Measurements from ENCODE around the gene GDPD3. TPM values are rescaled to one million over a fixed set of nuclear protein-coding genes. Genes with fewer than 3 reads are reported as not detected.
A peak's percentile ranks its signal among the peaks of the same experiment; 100 is the strongest.

The GDPD3 gene
- total and polyA plus RNA-seq, 2 of the 13 experiments (the other 11 are each of a cell fraction or from before 2014, with no cell fraction given): 18.7 to 20.6 TPM

GRCh38 chr16:30091474-30092372 is 21.6 kb downstream of the GDPD3 start, which contains the start of gene TBX6 (continued):
- TF ChIP-seq CENPBD1 (CRISPR knock-in tag; IDR thresholded peaks at IDR 0.05; ENCODE audit: borderline replicate concordance, low read depth) (no peak), SMARCE1 (IDR thresholded peaks at IDR 0.05; ENCODE audit: borderline replicate concordance) (no peak), DMTF1 (CRISPR knock-in tag; IDR thresholded peaks at IDR 0.05) (no peak), DZIP1 (CRISPR knock-in tag; IDR thresholded peaks at IDR 0.05) (no peak), ZNF788 (CRISPR knock-in tag; IDR thresholded peaks at IDR 0.05; ENCODE audit: borderline replicate concordance) (no peak; the same call in 1 of the 2 replicates), ZNF619 (CRISPR knock-in tag; IDR thresholded peaks at IDR 0.05) (no peak), ZNF879 (CRISPR knock-in tag; IDR thresholded peaks at IDR 0.05) (no peak), FOXA1 (IDR thresholded peaks at IDR 0.05) (no peak), FOXA1 (CRISPR knock-in tag; IDR thresholded peaks at IDR 0.05) (peak; percentile 48), ZNF333 (CRISPR knock-in tag; IDR thresholded peaks at IDR 0.05; ENCODE audit: borderline replicate concordance) (no peak), ZNF713 (CRISPR knock-in tag; IDR thresholded peaks at IDR 0.05) (no peak; the same call in 1 of the 2 replicates), GFI1 (CRISPR knock-in tag; IDR thresholded peaks at IDR 0.05; ENCODE audit: borderline replicate concordance) (0 out of 2 replicates have a peak, but pooled peaks have one; percentile 77), ZSCAN20 (CRISPR knock-in tag; IDR thresholded peaks at IDR 0.05; ENCODE audit: borderline replicate concordance) (peak; percentile 71), ARNTL (CRISPR knock-in tag; IDR thresholded peaks at IDR 0.05) (no peak; the same call in 1 of the 2 replicates), BRCA1 (CRISPR knock-in tag; IDR thresholded peaks at IDR 0.05) (peak; percentile 75), NPAS2 (CRISPR knock-in tag; IDR thresholded peaks at IDR 0.05; ENCODE audit: borderline replicate concordance) (0 out of 2 replicates have a peak, but pooled peaks have one; percentile 68), HNF4A (CRISPR knock-in tag; IDR thresholded peaks at IDR 0.05) (no peak; the same call in 1 of the 2 replicates), BCL6 (CRISPR knock-in tag; IDR thresholded peaks at IDR 0.05) (peak; percentile 35; the same call in 1 of the 2 replicates), MAFK (conservative IDR thresholded peaks at IDR 0.05 in 1 of 2, IDR thresholded peaks at IDR 0.05 in 1 of 2; ENCODE audit: low read length in 2 of 2) (no peak), HCFC1 (IDR thresholded peaks at IDR 0.05; ENCODE audit: low read depth, low read length) (peak; percentile 100), ZNF451 (CRISPR knock-in tag; IDR thresholded peaks at IDR 0.05) (peak; percentile 86; the same call in 1 of the 2 replicates), MTF1 (CRISPR knock-in tag; IDR thresholded peaks at IDR 0.05) (no peak), ZNF800 (CRISPR knock-in tag; IDR thresholded peaks at IDR 0.05) (peak; percentile 77)

Data from HepG2 (cell line).